ENCODE results near the gene CPE. TPM values are rescaled to one million over a fixed set of nuclear protein-coding genes. Genes with fewer than 3 reads are reported as not detected.

Gene CPE
- total and polyA plus RNA-seq, 2 of the 4 experiments (the other 2 are of a cell fraction), result 3.6 to 13.5 TPM

DNA sequence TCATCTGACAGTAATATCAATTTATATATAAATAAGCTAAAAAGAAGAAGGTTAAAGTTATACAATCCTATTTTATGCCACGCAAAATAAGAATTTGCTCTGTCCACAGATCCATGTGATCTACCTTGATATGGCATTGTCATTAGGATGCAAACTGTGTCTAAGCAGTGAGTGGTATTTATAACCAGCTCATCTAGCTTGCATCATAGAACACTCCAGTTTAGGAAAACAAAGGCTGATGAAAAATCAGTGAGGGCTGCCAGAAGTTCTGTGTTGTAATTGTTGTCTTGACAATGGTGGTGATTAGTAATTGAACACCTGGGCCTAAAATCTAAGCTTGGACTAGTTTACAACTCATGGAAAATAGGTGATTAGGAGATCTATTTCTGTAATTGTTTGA, 111.0 kb downstream of the CPE start:
- H3K9me3 ChIP-seq (ENCODE audit: control insufficient read depth, insufficient read depth, low read length), result no peaks in the 10 kb centered on the region
- intact Hi-C loops (cut with micrococcal nuclease) (loop anchor here (10.0 kb wide), 1 partner anchor 1525 kb away; no protein-coding TSS in a partner anchor), dilution Hi-C loops (cut with HindIII; ENCODE audit: low sequenced_read_pairs, unreplicated experiment) (no loop called here), in situ Hi-C loops (cut with MboI; ENCODE audit: low sequenced_read_pairs) (loop anchor here (10.0 kb wide), 1 partner anchor 595 kb away; no protein-coding TSS in a partner anchor)
- no peaks in the 10 kb centered on the region for H3K27me3 ChIP-seq (ENCODE audit: control insufficient read depth, insufficient read depth, low read length)
- no peaks in the 10 kb centered on the region for H3K9me1 ChIP-seq (ENCODE audit: insufficient read depth, low read length)
- H4K91ac ChIP-seq (ENCODE audit: insufficient read depth, low read depth, low read length), result no peak overlapping the region
- H3K18ac ChIP-seq (ENCODE audit: low read depth, low read length), result no peak overlapping the region
- H2AK9ac ChIP-seq (replicated peaks; ENCODE audit: low read depth, low read length, poor library complexity), result no peak overlapping the region
- H2AFZ ChIP-seq (replicated peaks; ENCODE audit: low read length, poor library complexity), result no peak overlapping the region
- no peak for DNase-seq
- H3K14ac ChIP-seq (replicated peaks; ENCODE audit: low read depth, low read length), result no peak overlapping the region
- H3K4me1 ChIP-seq (ENCODE audit: control insufficient read depth, insufficient read depth, low read length), result no peaks in the 10 kb centered on the region
- ChIA-PET CTCF (interaction anchor here (0.6 kb wide), 1 partner anchor 622 kb away, joined by 3 read pairs; no protein-coding TSS in a partner anchor), POLR2A (ENCODE audit: unreplicated experiment) (no interaction called here)
- ATAC-seq (ENCODE audit: low read depth), result no peak
- no peak overlapping the region for H2BK15ac ChIP-seq (ENCODE audit: low read depth, low read length)
- H3K56ac ChIP-seq (ENCODE audit: extremely low read depth, insufficient read depth, low read length), result no peak overlapping the region
- H3K4me2 ChIP-seq (ENCODE audit: low read depth, low read length), result no peak overlapping the region
- no peak overlapping the region for H3K23ac ChIP-seq (ENCODE audit: low read depth, low read length)
- H4K5ac ChIP-seq (ENCODE audit: low read depth, low read length), result no peak overlapping the region
- no CpG with 5 or more reads among the region's 1 CpG for WGBS, 2 experiments (ENCODE audit: extremely low coverage in 2 of 2, insufficient read length in 1 of 2)
- H3K9ac ChIP-seq (ENCODE audit: low read depth, low read length), result no peak overlapping the region
- H2BK120ac ChIP-seq (ENCODE audit: low read depth, low read length), result no peak overlapping the region
- no peak overlapping the region for H3K4me3 ChIP-seq (ENCODE audit: insufficient read depth, low read depth, low read length)
- no peaks in the 10 kb centered on the region for H3K36me3 ChIP-seq (ENCODE audit: control insufficient read depth, insufficient read depth, low read length)
- TF ChIP-seq NFE2L2 (IDR thresholded peaks at IDR 0.05; ENCODE audit: low read depth, low read length) (no peak), RAD21 (IDR thresholded peaks at IDR 0.05; ENCODE audit: low read length) (no peak), USF2 (IDR thresholded peaks at IDR 0.05; ENCODE audit: low read depth, low read length) (no peak), CHD1 (IDR thresholded peaks at IDR 0.05; ENCODE audit: low read depth, low read length) (no peak), RCOR1 (IDR thresholded peaks at IDR 0.05; ENCODE audit: insufficient replicate concordance, low read length) (no peak), MAZ (IDR thresholded peaks at IDR 0.05; ENCODE audit: borderline replicate concordance, low read depth, low read length) (no peak), MAFK (IDR thresholded peaks at IDR 0.05; ENCODE audit: low read depth, low read length) (no peak), BHLHE40 (IDR thresholded peaks at IDR 0.05; ENCODE audit: low read depth, low read length) (no peak), CEBPB (IDR thresholded peaks at IDR 0.05; ENCODE audit: low read depth, low read length) (no peak), FOS (IDR thresholded peaks at IDR 0.05; ENCODE audit: low read depth, low read length) (no peak), CTCF (conservative IDR thresholded peaks at IDR 0.05; ENCODE audit: low read depth, low read length) (no peak), SMC3 (IDR thresholded peaks at IDR 0.05; ENCODE audit: low read depth, low read length) (no peak), MXI1 (IDR thresholded peaks at IDR 0.05; ENCODE audit: borderline replicate concordance, low read depth, low read length) (no peak), POLR2A (IDR thresholded peaks at IDR 0.05; ENCODE audit: low read depth, low read length) (no peak), RFX5 (IDR thresholded peaks at IDR 0.05; ENCODE audit: low read depth, low read length) (no peak), ELK1 (IDR thresholded peaks at IDR 0.05; ENCODE audit: borderline replicate concordance, low read depth, low read length) (no peak)
- no peak overlapping the region for H2BK20ac ChIP-seq (ENCODE audit: low read depth, low read length)
- BruUV-seq (replicated peaks), result no TSS peak
- no peak overlapping the region for H3K27ac ChIP-seq (ENCODE audit: insufficient read depth, low read length)
- H3K79me1 ChIP-seq (ENCODE audit: low read depth in 1 of 2, low read length in 2 of 2), result no peaks in the 10 kb centered on the region
- no peak overlapping the region for H3K4ac ChIP-seq (ENCODE audit: low read depth, low read length)
- H2AK5ac ChIP-seq (ENCODE audit: low read depth, low read length), result no peak overlapping the region
- no peaks in the 10 kb centered on the region for H4K20me1 ChIP-seq (ENCODE audit: insufficient read depth, low read length)
- H4K8ac ChIP-seq (ENCODE audit: low read depth in 2 of 2, low read length in 2 of 2), result no peak overlapping the region
- no peak overlapping the region for H2BK5ac ChIP-seq (ENCODE audit: low read depth, low read length, poor library complexity, severe bottlenecking)
